ENCODE data around the gene SKOR1.

The SKOR1 gene

DNA sequence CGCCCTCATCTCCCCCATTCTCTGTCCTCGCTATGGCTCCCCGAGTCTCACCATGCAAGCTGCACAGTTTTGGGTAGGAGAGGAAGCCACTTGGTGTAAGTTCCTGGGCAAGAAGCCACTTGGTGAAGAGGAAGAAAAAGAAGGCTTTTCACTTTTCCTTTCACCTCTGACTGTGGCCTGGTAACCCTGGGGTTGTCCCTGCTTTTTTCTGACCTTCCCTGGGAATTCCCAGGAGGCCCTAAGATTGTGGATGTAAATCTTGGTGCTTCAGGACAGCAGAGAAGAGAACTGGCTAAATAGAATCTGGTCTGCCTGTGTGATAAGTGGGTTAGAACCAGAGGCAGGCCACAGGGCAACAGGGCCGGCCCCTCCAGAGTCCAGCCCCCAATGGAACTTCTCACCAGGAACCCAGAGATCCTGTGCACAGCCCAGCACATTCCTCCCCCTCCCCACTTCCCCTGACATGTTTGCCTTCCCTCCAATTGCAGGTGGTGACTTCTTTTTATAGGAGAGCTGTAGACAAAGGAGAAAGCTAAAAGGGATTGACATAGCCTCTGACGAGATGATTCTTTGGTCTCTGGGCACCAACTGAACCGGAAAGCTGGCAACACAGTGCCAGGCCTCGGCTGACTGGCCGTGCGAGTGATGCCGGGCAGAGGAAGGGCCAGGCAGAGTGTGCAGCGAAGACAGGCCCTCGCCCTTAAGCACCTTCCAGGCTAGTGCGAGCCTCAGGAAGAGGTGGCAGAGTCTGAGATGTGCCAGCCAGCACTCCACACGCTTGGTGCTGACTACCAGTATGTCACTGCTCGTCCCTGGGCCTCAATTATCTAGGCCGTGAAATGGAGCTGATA, 19.4 kb upstream of the SKOR1 start:
- no peaks in the 10 kb centered on the region for H3K27me3 Mint-ChIP-seq (ENCODE audit: low read depth)
- no peaks in the 10 kb centered on the region for H3K4me1 Mint-ChIP-seq (ENCODE audit: low read depth)
- no peaks in the 10 kb centered on the region for H3K9me3 Mint-ChIP-seq
- no peak overlapping the region for H3K27ac Mint-ChIP-seq
- H3K4me3 Mint-ChIP-seq, result no peak overlapping the region
- H3K36me3 Mint-ChIP-seq (ENCODE audit: low read depth), result no peaks in the 10 kb centered on the region

- Mint-ChIP-seq H3K4me3 (no peak overlapping the region), H3K9me3 (no peaks in the 10 kb centered on the region), H3K36me3 (ENCODE audit: low read depth) (no peaks in the 10 kb centered on the region), H3K27ac (no peak overlapping the region), H3K27me3 (ENCODE audit: low read depth) (no peaks in the 10 kb centered on the region), H3K4me1 (ENCODE audit: low read depth) (no peaks in the 10 kb centered on the region)
Measured at GRCh38 chr15:67806536-67806935, 18.8 kb upstream of the SKOR1 start.

DNA sequence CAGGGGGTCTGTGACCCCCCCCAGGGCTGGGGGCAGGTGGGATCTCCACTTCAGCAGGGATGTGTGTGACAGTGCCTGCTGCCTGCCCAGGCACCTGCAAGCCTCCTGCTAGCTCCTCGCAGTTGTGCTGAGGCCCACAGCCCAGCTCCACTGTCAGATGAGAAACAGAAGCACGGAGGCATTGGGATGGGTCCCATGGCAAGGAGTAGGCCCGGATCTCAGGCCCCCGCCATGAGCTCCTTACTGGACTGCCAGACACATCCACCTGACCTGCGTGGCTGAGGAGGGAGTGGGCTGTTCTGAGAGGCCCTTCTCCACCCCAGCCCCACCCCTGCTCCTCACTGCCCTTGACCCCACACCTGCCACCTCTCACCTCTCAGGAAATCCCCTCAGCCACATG, 18.2 kb upstream of the SKOR1 start:
- Mint-ChIP-seq H3K4me1 (ENCODE audit: low read depth) (no peaks in the 10 kb centered on the region), H3K27ac (no peak overlapping the region), H3K9me3 (no peaks in the 10 kb centered on the region), H3K27me3 (ENCODE audit: low read depth) (no peaks in the 10 kb centered on the region), H3K36me3 (ENCODE audit: low read depth) (no peaks in the 10 kb centered on the region), H3K4me3 (no peak overlapping the region)

- no peak overlapping the region for H3K27ac Mint-ChIP-seq
- no peaks in the 10 kb centered on the region for H3K9me3 Mint-ChIP-seq
- H3K4me3 Mint-ChIP-seq, result no peak overlapping the region
- H3K27me3 Mint-ChIP-seq (ENCODE audit: low read depth), result no peaks in the 10 kb centered on the region
- H3K36me3 Mint-ChIP-seq (ENCODE audit: low read depth), result no peaks in the 10 kb centered on the region
- H3K4me1 Mint-ChIP-seq (ENCODE audit: low read depth), result no peaks in the 10 kb centered on the region
Measured at GRCh38 chr15:67807836-67808235, 17.5 kb upstream of the SKOR1 start.

DNA sequence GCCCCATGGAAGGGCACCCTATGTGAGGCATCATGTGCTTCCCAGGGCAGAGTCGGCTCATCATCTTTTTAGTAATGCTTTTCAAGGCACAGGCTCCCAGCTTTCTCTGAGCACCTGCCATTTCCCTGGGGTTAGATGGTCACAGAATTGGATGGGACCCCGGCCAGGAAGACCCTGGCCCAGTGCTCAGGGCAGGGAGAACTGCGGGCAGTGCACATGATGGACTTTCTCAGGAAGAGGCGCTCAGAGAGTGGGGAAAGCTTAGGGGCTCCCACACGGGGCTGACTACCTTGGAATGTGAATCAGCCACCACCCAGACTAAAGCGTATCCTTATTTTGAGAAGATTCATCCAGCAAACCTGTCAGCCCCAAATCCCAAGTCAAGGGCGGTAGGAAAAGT, 16.5 kb upstream of the SKOR1 start:
- Mint-ChIP-seq H3K4me1 (ENCODE audit: low read depth) (no peaks in the 10 kb centered on the region), H3K36me3 (ENCODE audit: low read depth) (no peaks in the 10 kb centered on the region), H3K9me3 (no peaks in the 10 kb centered on the region), H3K27me3 (ENCODE audit: low read depth) (no peaks in the 10 kb centered on the region), H3K27ac (no peak overlapping the region), H3K4me3 (no peak overlapping the region)

- no peak overlapping the region for H3K27ac Mint-ChIP-seq
- H3K4me3 Mint-ChIP-seq, result no peak overlapping the region
- no peaks in the 10 kb centered on the region for H3K27me3 Mint-ChIP-seq (ENCODE audit: low read depth)
- H3K9me3 Mint-ChIP-seq, result no peaks in the 10 kb centered on the region
- H3K4me1 Mint-ChIP-seq (ENCODE audit: low read depth), result no peaks in the 10 kb centered on the region
- H3K36me3 Mint-ChIP-seq (ENCODE audit: low read depth), result no peaks in the 10 kb centered on the region
Measured at GRCh38 chr15:67809441-67809840, 15.9 kb upstream of the SKOR1 start.

DNA sequence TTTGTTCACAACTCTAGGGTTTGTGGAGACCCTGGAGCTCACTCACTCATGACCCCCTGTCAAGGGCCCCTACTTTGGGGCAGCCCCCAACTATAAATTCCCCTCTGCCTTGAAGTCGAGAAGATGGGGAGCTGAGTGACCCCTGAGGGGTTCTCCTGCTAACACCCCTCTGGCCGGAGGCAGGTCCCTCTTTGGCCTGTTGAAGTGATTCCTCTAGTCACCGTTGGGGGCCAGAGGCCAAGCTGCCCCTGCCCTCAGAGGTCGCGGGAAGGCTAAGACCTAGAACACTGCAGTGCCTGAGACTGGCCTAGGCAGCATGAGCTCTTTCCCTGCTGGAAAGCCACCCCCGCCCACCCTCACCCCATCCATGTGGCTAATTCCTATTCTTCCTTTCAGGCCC, 15.4 kb upstream of the SKOR1 start:
- H3K36me3 Mint-ChIP-seq (ENCODE audit: low read depth), result no peaks in the 10 kb centered on the region
- no peaks in the 10 kb centered on the region for H3K9me3 Mint-ChIP-seq
- H3K27ac Mint-ChIP-seq, result no peak overlapping the region
- H3K4me1 Mint-ChIP-seq (ENCODE audit: low read depth), result no peaks in the 10 kb centered on the region
- H3K4me3 Mint-ChIP-seq, result no peak overlapping the region
- H3K27me3 Mint-ChIP-seq (ENCODE audit: low read depth), result no peaks in the 10 kb centered on the region

GRCh38 chr15:67812241-67812644, 13.1 kb upstream of the SKOR1 start:
- no peaks in the 10 kb centered on the region for H3K4me1 Mint-ChIP-seq (ENCODE audit: low read depth)
- no peaks in the 10 kb centered on the region for H3K9me3 Mint-ChIP-seq
- H3K4me3 Mint-ChIP-seq, result no peak overlapping the region
- peaks cover 13% of the 10 kb centered on the region for H3K27me3 Mint-ChIP-seq (ENCODE audit: low read depth)
- no peaks in the 10 kb centered on the region for H3K36me3 Mint-ChIP-seq (ENCODE audit: low read depth)
- H3K27ac Mint-ChIP-seq, result no peak overlapping the region

GRCh38 chr15:67813104-67813634, 12.1 kb upstream of the SKOR1 start:
- H3K4me3 Mint-ChIP-seq, result no peak overlapping the region
- H3K4me1 Mint-ChIP-seq (ENCODE audit: low read depth), result no peaks in the 10 kb centered on the region
- H3K27me3 Mint-ChIP-seq (ENCODE audit: low read depth), result peaks cover 23% of the 10 kb centered on the region
- no peak overlapping the region for H3K27ac Mint-ChIP-seq
- no peaks in the 10 kb centered on the region for H3K36me3 Mint-ChIP-seq (ENCODE audit: low read depth)
- no peaks in the 10 kb centered on the region for H3K9me3 Mint-ChIP-seq

- Mint-ChIP-seq H3K27me3 (ENCODE audit: low read depth) (peaks cover 39% of the 10 kb centered on the region), H3K4me1 (ENCODE audit: low read depth) (no peaks in the 10 kb centered on the region), H3K36me3 (ENCODE audit: low read depth) (no peaks in the 10 kb centered on the region), H3K4me3 (no peak overlapping the region), H3K9me3 (no peaks in the 10 kb centered on the region), H3K27ac (no peak overlapping the region)
Measured at GRCh38 chr15:67815036-67815592, 10.2 kb upstream of the SKOR1 start.

- Mint-ChIP-seq H3K4me3 (no peak overlapping the region), H3K27me3 (ENCODE audit: low read depth) (peaks cover 54% of the 10 kb centered on the region), H3K4me1 (ENCODE audit: low read depth) (no peaks in the 10 kb centered on the region), H3K36me3 (ENCODE audit: low read depth) (peaks cover 3% of the 10 kb centered on the region), H3K9me3 (no peaks in the 10 kb centered on the region), H3K27ac (no peak overlapping the region)
Measured at GRCh38 chr15:67816668-67817067, 8.6 kb upstream of the SKOR1 start.

GRCh38 chr15:67818464-67818863, 6.8 kb upstream of the SKOR1 start:
- H3K36me3 Mint-ChIP-seq (ENCODE audit: low read depth), result peaks cover 4% of the 10 kb centered on the region
- no peak overlapping the region for H3K4me3 Mint-ChIP-seq
- no peak overlapping the region for H3K27ac Mint-ChIP-seq
- H3K4me1 Mint-ChIP-seq (ENCODE audit: low read depth), result peaks cover 4% of the 10 kb centered on the region
- peaks cover 69% of the 10 kb centered on the region for H3K27me3 Mint-ChIP-seq (ENCODE audit: low read depth)
- H3K9me3 Mint-ChIP-seq, result no peaks in the 10 kb centered on the region

GRCh38 chr15:67819636-67820035, 5.7 kb upstream of the SKOR1 start:
- H3K27ac Mint-ChIP-seq, result no peak overlapping the region
- H3K4me3 Mint-ChIP-seq, result no peak overlapping the region
- H3K27me3 Mint-ChIP-seq (ENCODE audit: low read depth), result peaks cover 80% of the 10 kb centered on the region
- H3K4me1 Mint-ChIP-seq (ENCODE audit: low read depth), result peaks cover 12% of the 10 kb centered on the region
- H3K9me3 Mint-ChIP-seq, result no peaks in the 10 kb centered on the region
- peaks cover 4% of the 10 kb centered on the region for H3K36me3 Mint-ChIP-seq (ENCODE audit: low read depth)

GRCh38 chr15:67820122-67820991, 5.0 kb upstream of the SKOR1 start:
- H3K4me3 Mint-ChIP-seq, result no peak overlapping the region
- peaks cover 12% of the 10 kb centered on the region for H3K4me1 Mint-ChIP-seq (ENCODE audit: low read depth)
- H3K36me3 Mint-ChIP-seq (ENCODE audit: low read depth), result peaks cover 4% of the 10 kb centered on the region
- H3K27me3 Mint-ChIP-seq (ENCODE audit: low read depth), result peaks cover 86% of the 10 kb centered on the region
- H3K9me3 Mint-ChIP-seq, result no peaks in the 10 kb centered on the region
- peak overlapping the region; percentile 31 for H3K27ac Mint-ChIP-seq

All from T-helper 1 cell treated with Interleukin-12 subunit alpha and Interleukin-12 subunit beta and Interleukin-4 antibody, amounts not matched to agents 30 μg/mL and 1 μg/mL, for 36 hours (primary cell).